Activated T-helper 1 cell treated with anti-CD3 and anti-CD28 coated beads, Interleukin-2, amount 50 U/mL, for 16 hours (primary cell): ENCODE results near the gene NEGR1.

Experiments
- DNase-seq, 2 donors: peaks; one replicate each; pipeline ENCODE4 v3.0.0-alpha.2; 2020; ENCODE audit warnings: low read depth in 1 of 2, low spot score in 1 of 2

NEGR1 gene

DNA sequence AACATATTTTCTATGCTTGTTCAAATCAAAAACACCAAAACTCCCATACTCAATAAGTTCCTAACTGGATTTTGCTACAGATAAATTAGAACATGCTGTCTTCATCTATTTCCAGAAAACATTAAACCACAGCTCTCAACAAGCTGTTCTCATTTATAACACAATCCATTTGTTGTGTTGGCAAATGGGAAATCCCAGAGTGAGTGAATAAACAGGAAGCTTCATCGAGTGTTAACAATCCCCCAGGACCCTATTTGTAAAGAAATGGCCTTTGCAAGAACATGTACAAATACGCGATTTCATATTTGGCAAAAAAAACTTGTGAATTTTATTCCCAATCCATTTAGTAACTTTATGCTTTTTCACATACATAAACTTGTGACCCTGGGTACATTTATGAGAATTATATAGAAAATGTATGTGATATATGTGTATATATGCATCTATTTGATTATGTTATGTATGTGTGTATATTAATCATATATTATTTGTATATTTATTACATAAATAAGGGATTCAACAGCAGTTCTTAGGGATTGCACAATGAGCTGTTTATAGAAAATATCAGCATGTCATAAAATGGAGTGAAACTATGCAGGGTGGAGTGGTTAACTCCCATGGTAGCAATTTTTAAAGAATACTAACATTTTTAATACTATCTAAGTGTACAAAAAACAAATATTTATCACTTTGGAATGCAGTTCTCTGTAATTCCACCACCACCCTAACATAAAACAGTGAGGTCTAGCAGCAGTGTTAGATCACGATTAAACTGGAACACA is 160.0 kb downstream of the NEGR1 start:
- DNase-seq: no peak

GRCh38 chr1:72119491-72119890 is 162.8 kb downstream of the NEGR1 start:
- no peak for DNase-seq

GRCh38 chr1:72117621-72118020 is 164.7 kb downstream of the NEGR1 start:
- no peak for DNase-seq

DNA sequence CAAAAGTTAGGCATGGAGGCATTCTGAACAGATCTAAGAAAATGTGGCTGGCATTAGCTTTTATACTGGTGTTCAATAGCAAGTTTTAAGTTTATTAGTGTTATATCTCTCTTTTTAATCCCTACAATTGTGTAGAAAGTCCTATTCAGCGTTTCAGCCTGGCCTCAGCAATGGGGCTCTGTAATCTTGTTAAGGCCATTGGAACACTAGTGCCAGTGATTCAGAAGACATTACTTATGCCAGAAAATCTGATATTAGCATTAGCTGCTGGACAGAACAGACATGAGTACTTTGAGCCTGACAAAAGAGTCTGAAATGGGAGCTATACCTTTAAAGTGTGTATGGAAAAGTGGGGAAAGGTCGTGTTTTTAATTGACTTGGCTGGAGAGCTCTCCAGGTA is 167.0 kb downstream of the NEGR1 start:
- DNase-seq: no peak

DNA sequence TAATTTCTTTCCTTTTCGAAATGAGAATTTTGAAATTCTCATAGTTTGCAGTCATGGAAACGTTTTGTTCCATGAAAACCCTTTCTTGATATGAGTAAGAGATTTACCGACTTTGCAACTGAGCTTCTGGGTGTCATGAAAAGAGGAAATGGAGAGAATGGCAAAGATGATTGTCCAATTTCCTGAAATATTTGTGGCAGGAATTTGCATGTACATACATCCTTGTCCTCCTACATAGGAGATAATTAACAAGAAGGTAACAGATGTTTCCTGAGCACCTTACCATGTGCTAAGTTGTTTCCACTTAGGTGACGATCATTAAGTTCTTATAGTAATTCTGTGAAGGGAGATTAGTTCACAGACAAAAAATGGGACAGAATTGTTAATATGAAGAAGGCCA is 170.7 kb downstream of the NEGR1 start:
- DNase-seq: no peak

GRCh38 chr1:72109916-72110315 is 172.4 kb downstream of the NEGR1 start:
- no peak for DNase-seq

DNA sequence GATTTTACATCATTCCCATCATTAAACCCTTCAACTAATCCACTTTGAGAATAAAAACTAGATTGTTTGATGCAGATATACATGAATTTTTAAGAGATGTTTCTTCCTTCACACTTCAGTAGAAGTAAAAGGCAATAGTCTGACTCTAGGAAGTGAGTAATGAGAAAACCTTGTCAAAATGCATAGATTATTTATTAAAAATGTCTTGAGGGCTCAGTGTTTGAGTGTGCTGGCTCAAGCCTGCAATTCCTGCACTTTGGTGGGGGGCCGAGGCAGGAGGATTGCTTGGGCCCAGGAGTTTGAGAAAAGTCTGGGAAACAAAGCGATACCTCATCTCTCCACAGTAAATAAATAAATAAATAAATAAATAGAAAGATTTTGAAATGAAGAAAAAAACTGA is 177.1 kb downstream of the NEGR1 start:
- no peak for DNase-seq

DNA sequence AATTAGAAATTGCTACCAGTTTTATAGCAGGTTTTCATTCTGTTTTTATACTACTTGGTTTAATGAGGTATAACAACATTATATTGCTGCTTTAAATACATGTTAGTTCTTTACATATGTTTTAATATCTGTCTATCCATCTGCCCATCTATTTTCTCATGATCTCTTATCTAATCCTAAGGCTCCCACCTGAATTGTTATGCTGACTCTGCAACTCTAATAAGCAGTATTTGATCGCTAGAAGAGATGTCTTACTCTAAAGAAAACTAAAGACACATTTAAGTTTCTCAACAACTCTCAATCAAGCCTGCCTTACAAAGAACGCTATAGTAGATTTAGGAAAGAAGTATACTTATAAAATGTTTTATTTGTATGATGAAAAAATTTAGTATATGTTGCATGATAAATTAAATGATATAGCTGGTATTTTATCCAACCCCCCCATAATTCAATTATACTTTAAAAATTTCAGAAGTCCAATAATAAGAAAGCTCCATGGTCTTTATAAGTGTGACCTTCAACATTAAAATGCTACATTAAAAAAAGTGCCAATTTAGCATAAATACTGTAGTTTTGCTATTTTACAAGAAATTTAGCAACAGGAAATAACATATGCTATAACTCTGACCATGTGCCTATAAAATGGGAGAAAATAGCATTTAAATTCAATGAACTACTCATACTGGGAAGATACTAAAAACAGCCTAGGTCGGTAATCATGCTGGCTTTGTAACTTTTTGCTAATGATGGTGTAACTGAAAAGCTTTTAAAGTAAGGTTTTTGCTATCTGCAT is 180.3 kb downstream of the NEGR1 start:
- DNase-seq: no peak

- no peak for DNase-seq
Measured at GRCh38 chr1:72100771-72101170, 181.6 kb downstream of the NEGR1 start.

GRCh38 chr1:72097851-72098570 is 184.3 kb downstream of the NEGR1 start:
- DNase-seq: no peak

DNA sequence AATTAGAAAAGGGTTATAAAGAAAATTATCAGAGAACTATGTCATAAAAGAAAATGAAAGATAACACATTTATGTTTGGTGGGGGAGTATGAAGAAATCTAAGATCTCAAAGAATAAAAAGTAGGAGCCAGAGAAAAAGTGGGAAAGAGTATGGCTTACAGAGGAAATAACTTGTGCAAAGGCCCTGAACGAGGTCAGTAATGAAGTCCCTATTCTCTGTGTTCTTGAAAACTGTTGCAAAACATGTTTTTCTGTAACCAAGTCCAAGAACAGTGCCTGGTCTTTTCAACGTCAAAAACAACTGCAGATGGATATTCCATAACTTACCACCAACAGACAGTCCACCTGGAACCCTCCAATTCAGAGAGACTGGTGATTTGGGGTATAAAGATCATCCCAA is 188.1 kb downstream of the NEGR1 start:
- DNase-seq: no peak

- no peak for DNase-seq
Measured at GRCh38 chr1:72086394-72086793, 195.9 kb downstream of the NEGR1 start.

DNA sequence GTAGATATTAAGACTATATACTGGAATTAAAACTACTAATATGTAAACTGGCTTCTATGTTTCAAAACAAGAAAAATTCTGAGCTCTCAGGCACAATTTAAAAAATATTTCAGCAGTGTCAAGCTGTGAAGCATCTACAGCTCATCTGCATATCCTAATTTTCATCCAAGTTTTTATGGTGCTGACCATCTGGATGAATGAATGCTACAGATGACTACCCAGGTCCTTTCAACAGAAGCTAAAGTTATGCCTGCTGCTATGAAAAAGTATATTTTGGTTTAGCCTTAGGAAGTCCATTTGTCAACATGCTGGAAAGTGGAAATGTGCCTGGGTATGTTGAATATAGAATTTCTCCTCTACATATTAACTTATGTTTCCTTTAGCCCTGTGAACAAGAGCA is 206.9 kb downstream of the NEGR1 start:
- DNase-seq: no peak

DNA sequence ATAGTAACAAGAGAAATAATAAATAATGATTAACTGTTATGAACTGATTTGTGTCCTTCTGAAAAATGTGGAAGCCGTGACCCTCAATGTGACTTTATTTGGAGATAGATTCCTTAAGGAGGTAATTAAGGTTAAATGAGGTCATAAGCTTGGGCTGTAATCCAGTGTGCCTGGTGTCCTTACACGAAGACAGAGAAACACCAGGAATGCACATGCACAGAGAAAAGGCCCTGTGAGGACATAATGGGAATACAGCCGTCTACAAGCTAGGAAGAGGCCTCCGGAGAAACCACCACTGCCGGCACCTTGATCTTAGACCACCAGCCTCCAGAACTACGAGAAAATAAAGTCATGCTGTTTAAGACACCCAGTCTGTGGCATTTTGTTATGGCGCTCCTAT is 215.9 kb downstream of the NEGR1 start:
- DNase-seq: no peak

GRCh38 chr1:72064196-72065075 is 217.9 kb downstream of the NEGR1 start:
- DNase-seq: no peak

- DNase-seq: no peak
Measured at GRCh38 chr1:72063364-72064044, 218.8 kb downstream of the NEGR1 start.

DNA sequence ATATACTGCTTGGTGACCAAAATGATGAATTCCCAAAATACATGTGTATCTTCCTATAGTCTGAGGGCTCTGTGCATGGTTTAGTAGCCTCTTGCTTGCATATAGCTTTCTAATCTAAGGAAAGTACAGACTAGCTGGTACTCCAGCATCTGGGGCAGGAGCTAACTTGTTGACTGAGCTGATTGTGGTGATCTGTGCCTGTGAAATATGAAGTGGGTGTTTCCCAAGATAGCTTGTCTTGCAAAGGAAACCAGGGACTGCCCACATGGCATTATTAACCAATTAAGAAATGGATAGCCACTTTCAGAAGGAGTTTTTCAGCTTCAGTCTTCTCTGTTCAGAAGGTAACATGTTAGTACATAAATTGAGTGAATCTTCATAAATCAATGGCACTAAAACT is 219.8 kb downstream of the NEGR1 start:
- no peak for DNase-seq

DNA sequence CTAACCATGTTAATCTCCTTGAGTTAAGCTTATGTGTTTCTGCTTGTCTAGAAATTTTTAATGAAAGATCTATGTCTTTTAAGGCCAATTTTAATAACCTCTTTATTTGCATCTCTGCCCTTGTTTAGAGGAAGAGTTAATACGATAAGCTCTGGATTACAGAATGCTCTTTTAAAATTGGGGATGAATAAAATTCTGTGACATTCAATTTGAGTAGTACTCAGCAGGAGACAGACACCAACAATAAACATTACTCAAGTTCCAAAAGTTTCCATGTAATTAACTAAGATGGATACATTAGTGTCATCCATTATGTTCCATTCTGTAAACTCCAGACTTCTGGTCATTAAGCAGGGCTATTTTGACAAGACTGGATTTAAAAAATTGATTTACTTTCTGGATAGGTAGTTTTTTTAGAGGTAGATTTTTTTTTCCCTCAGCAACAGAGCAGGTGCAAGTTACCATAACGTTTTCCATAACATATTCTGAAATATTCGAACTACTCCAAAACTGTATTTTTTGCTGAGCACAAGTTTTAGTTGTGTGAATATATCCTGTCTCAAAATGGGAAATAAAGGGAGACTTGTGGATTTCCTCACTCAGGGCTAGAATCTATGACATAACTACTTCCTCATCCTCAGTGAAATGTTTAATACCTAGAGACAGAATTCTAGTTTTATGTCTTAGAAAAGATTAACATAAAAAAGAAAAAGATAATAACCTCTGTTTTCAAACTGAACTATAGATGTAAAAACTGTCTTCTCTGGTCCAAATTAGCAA is 221.7 kb downstream of the NEGR1 start:
- DNase-seq: no peak

- no peak for DNase-seq
Measured at GRCh38 chr1:72056516-72056915, 225.8 kb downstream of the NEGR1 start.

DNA sequence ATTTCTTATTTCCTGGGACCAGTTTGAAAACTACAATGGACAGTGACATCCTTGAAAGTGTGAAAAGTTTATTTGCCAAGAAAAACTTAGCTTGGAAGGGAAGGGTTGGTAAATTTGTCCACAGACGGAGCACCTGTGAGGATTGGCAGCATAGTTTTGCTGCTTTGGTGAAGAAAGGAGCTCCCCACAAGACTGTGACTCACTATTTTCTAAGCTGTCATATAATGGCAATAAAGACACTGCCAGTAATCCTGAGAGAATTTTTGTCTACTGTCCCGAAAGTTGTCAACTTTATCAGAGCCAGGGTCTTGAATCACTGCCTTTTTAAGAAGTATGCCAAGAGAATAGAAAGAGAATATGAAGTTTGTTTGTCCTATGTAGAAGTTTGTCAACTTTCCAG is 230.8 kb downstream of the NEGR1 start:
- DNase-seq: no peak
